OCI-LY1 (cell line): ENCODE results near the gene MTAP.

ENCODE experiments used
- H2AFZ ChIP-seq: fragments of 200-600 bp; sonication (generic), shearing (Covaris generic); 2 replicates; pipeline ENCODE4 v1.6.0; 2014; ENCODE audit warnings: antibody characterized with exemption, mild to moderate bottlenecking, low read length
- H3F3A ChIP-seq: fragments of 200-600 bp; sonication (generic), shearing (Covaris generic); 2 replicates; pipeline ENCODE4 v1.6.0; 2014; ENCODE audit warnings: mild to moderate bottlenecking, antibody characterized with exemption, low read length, moderate library complexity; ENCODE audit not compliant: insufficient read depth
- H3K27ac ChIP-seq: fragments of 200-600 bp; sonication (generic); 2 replicates; pipeline ENCODE4 v1.5.1; 2014; ENCODE audit warnings: low read length, mixed run types, mild to moderate bottlenecking, low read depth; ENCODE audit not compliant: poor library complexity, severe bottlenecking
- H3K27me3 ChIP-seq: fragments of 200-600 bp; sonication (generic); 2 replicates; pipeline ENCODE4 v1.6.0; 2014; ENCODE audit warnings: antibody characterized with exemption, mild to moderate bottlenecking, low read length, moderate library complexity; ENCODE audit not compliant: insufficient read depth
- H3K36me3 ChIP-seq: fragments of 200-600 bp; sonication (generic); 2 replicates; pipeline ENCODE4 v1.6.1; 2014; ENCODE audit warnings: mild to moderate bottlenecking, antibody characterized with exemption, low read length, moderate library complexity, mixed read lengths; ENCODE audit not compliant: insufficient read depth
- H3K4me1 ChIP-seq: fragments of 200-600 bp; sonication (generic); 2 replicates; pipeline ENCODE4 v1.5.1; 2014; ENCODE audit warnings: mild to moderate bottlenecking, low read length, moderate library complexity; ENCODE audit not compliant: insufficient read depth, severe bottlenecking
- H3K4me2 ChIP-seq: fragments of 200-600 bp; sonication (generic), shearing (Covaris generic); 2 replicates; pipeline ENCODE4 v1.6.1; 2014; ENCODE audit warnings: low read length
- H3K4me3 ChIP-seq: fragments of 200-600 bp; sonication (generic); 2 replicates; pipeline ENCODE4 v1.5.1; 2014; ENCODE audit warnings: low read length, low read depth, mild to moderate bottlenecking, mixed read lengths; ENCODE audit not compliant: poor library complexity, severe bottlenecking
- H3K79me2 ChIP-seq: fragments of 200-600 bp; shearing (Covaris generic); 2 replicates; pipeline ENCODE4 v1.6.1; 2016; ENCODE audit warnings: mixed run types, low read length, mixed read lengths; ENCODE audit not compliant: insufficient read depth
- H3K9ac ChIP-seq: fragments of 200-600 bp; sonication (generic), shearing (Covaris generic); 2 replicates; pipeline ENCODE4 v1.6.1; 2014; ENCODE audit warnings: mild to moderate bottlenecking, low read length, mixed read lengths
- H3K9me2 ChIP-seq: fragments of 200-600 bp; sonication (generic), shearing (Covaris generic); 2 replicates; pipeline ENCODE4 v1.6.1; 2014; ENCODE audit warnings: low read depth, mild to moderate bottlenecking, low read length, mixed read lengths
- H3K9me3 ChIP-seq: fragments of 200-600 bp; shearing (Covaris generic); 2 replicates; pipeline ENCODE4 v1.6.1; 2014; ENCODE audit warnings: low read length, mixed read lengths
- H4K20me1 ChIP-seq: fragments of 200-600 bp; sonication (generic), shearing (Covaris generic); 2 replicates; pipeline ENCODE4 v1.6.0; 2016; ENCODE audit warnings: mild to moderate bottlenecking, low read length; ENCODE audit not compliant: insufficient read depth
- EZH2 ChIP-seq: fragments of 200-600 bp; sonication (generic), shearing (Covaris generic); IDR thresholded peaks from 2 replicates; pipeline ENCODE4 v1.8.0; 2017; ENCODE audit warnings: borderline replicate concordance, mixed run types, mild to moderate bottlenecking, antibody characterized with exemption, low read length, moderate library complexity, mixed read lengths
- TF ChIP-seq, protein P1 (sequence below): fragments of 200-600 bp; sonication (generic), shearing (Covaris generic); IDR thresholded peaks from 2 replicates; pipeline ENCODE4 v1.5.1; 2017; ENCODE audit warnings: mild to moderate bottlenecking, antibody characterized with exemption, low read length, moderate library complexity, mixed read lengths

Gene MTAP

GRCh38 chr9:21968331-21969010 lies 166.0 kb downstream of the MTAP start:
- Histone ChIP-seq H3K4me1 (peaks cover 22% of the 10 kb centered on the region), H3K9me3 (no peaks in the 10 kb centered on the region; the same call in 1 of the 2 replicates), H3K79me2 (peaks cover 20% of the 10 kb centered on the region), H3K36me3 (peaks cover 58% of the 10 kb centered on the region), H3K4me2 (no peak overlapping the region), H3K9me2 (no peaks in the 10 kb centered on the region), H3K4me3 (no peak overlapping the region), H3K9ac (no peak overlapping the region), H3F3A (no peaks in the 10 kb centered on the region), H3K27me3 (no peaks in the 10 kb centered on the region), H3K27ac (no peak overlapping the region), H2AFZ (no peak overlapping the region), H4K20me1 (no peaks in the 10 kb centered on the region)
- TF ChIP-seq, protein P1, sequence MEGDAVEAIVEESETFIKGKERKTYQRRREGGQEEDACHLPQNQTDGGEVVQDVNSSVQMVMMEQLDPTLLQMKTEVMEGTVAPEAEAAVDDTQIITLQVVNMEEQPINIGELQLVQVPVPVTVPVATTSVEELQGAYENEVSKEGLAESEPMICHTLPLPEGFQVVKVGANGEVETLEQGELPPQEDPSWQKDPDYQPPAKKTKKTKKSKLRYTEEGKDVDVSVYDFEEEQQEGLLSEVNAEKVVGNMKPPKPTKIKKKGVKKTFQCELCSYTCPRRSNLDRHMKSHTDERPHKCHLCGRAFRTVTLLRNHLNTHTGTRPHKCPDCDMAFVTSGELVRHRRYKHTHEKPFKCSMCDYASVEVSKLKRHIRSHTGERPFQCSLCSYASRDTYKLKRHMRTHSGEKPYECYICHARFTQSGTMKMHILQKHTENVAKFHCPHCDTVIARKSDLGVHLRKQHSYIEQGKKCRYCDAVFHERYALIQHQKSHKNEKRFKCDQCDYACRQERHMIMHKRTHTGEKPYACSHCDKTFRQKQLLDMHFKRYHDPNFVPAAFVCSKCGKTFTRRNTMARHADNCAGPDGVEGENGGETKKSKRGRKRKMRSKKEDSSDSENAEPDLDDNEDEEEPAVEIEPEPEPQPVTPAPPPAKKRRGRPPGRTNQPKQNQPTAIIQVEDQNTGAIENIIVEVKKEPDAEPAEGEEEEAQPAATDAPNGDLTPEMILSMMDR: no peak
- TF ChIP-seq EZH2: no peak

GRCh38 chr9:21969011-21969940 lies 166.8 kb downstream of the MTAP start:
- H3K9ac ChIP-seq: no peak overlapping the region
- H4K20me1 ChIP-seq: no peaks in the 10 kb centered on the region

GRCh38 chr9:21969951-21970799 lies 167.7 kb downstream of the MTAP start:
- Histone ChIP-seq H3K36me3 (peaks cover 58% of the 10 kb centered on the region), H3K4me1 (peaks cover 27% of the 10 kb centered on the region), H3K4me2 (no peak overlapping the region), H4K20me1 (no peaks in the 10 kb centered on the region), H2AFZ (no peak overlapping the region), H3K9ac (no peak overlapping the region), H3K27me3 (no peaks in the 10 kb centered on the region), H3K9me3 (no peaks in the 10 kb centered on the region), H3F3A (no peaks in the 10 kb centered on the region), H3K9me2 (no peaks in the 10 kb centered on the region), H3K79me2 (peaks cover 33% of the 10 kb centered on the region), H3K4me3 (no peak overlapping the region), H3K27ac (no peak overlapping the region)
- TF ChIP-seq, protein P1: no peak
- no peak for TF ChIP-seq EZH2

More at GRCh38 chr9:21969011-21969940, 166.8 kb downstream of the MTAP start:
- H3K27ac ChIP-seq: no peak overlapping the region
- peaks cover 58% of the 10 kb centered on the region for H3K36me3 ChIP-seq
- no peaks in the 10 kb centered on the region for H3K9me2 ChIP-seq
- H3K79me2 ChIP-seq: peaks cover 28% of the 10 kb centered on the region
- TF ChIP-seq EZH2: no peak
- TF ChIP-seq, protein P1: no peak
- no peak overlapping the region for H3K4me3 ChIP-seq
- H3K27me3 ChIP-seq: no peaks in the 10 kb centered on the region
- no peak overlapping the region for H2AFZ ChIP-seq
- no peaks in the 10 kb centered on the region for H3F3A ChIP-seq
- no peak overlapping the region for H3K4me2 ChIP-seq
- no peaks in the 10 kb centered on the region for H3K9me3 ChIP-seq
- H3K4me1 ChIP-seq: peaks cover 31% of the 10 kb centered on the region
